ENCODE results near the gene SEMA4D.

The SEMA4D gene

DNA sequence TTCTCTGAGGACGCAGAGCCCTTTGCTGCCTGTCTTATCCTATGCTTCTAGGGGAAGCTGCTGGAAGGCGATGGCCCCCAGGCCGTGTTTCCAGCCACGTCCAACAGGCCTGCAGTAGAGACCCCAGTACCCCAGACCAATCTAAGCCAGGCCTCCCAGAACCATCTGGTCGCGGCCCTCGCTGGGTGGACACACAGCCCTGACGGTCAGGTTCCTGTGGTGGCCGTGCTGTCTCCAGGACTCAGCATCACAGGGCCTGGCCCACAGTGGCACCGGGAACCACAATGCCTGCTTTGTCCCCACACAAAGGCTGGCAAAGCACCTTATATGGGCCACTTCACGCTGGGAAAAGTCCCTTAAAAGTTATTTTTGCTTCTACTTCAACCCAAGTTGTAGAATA lies 44.5 kb downstream of the SEMA4D start:
- no peak overlapping the region for H2AK5ac ChIP-seq (ENCODE audit: low read length)
- no peak overlapping the region for H4K5ac ChIP-seq (ENCODE audit: low read length)
- H3K4me2 ChIP-seq (ENCODE audit: low read length): no peak overlapping the region
- no peaks in the 10 kb centered on the region for H3K27me3 ChIP-seq (ENCODE audit: insufficient read depth, low read length, poor library complexity)
- no peak overlapping the region for H3K9ac ChIP-seq (ENCODE audit: low read length)
- no peak overlapping the region for H2BK120ac ChIP-seq (ENCODE audit: low read depth, low read length)
- no peak overlapping the region for H2BK15ac ChIP-seq (replicated peaks; ENCODE audit: low read depth)
- peaks cover 3% of the 10 kb centered on the region for H3K79me1 ChIP-seq (ENCODE audit: low read length)
- peaks cover 2% of the 10 kb centered on the region for H3K79me2 ChIP-seq (ENCODE audit: control insufficient read depth, insufficient read depth, low read length)
- no peaks in the 10 kb centered on the region for H3K36me3 ChIP-seq (ENCODE audit: control insufficient read depth, insufficient read depth, low read length)
- no peak overlapping the region for H4K8ac ChIP-seq (ENCODE audit: low read depth, low read length)
- no peak overlapping the region for H3K4ac ChIP-seq (ENCODE audit: low read depth, low read length)
- no peak overlapping the region for H3K56ac ChIP-seq (ENCODE audit: low read length)
- H3K27ac ChIP-seq (ENCODE audit: low read depth, low read length): no peak overlapping the region
- H3K23ac ChIP-seq (ENCODE audit: low read length): no peak overlapping the region
- no peaks in the 10 kb centered on the region for H3K4me1 ChIP-seq (ENCODE audit: control insufficient read depth, low read depth, low read length)
- H3K18ac ChIP-seq (ENCODE audit: low read length): no peak overlapping the region
- H2BK5ac ChIP-seq (ENCODE audit: low read length): no peak overlapping the region
- no peak for DNase-seq
- no peak overlapping the region for H3K4me3 ChIP-seq (ENCODE audit: low read length)
- WGBS (ENCODE audit: extremely low coverage, insufficient coverage, low lambda C conversion rate): no CpG with 5 or more reads among the region's 11 CpGs

DNA sequence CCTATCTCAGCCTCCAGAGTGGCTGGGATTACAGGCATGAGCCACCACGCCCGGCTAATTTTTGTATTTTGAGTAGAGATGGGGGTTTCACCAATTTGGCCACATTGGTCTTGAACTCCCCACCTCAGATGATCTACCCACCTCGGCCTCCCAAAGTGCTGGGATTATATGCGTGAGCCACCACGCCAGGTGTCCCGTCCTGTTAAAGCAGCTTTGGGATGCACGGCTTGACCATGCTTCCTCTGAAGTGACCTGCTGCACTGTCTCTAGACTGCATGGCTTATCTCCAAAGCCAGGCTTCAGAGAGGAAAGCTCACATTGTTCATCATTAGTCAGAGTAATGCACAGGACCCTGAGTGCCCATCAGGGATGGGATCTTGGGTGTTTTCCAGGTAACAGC lies 45.4 kb downstream of the SEMA4D start:
- H3K4me2 ChIP-seq (ENCODE audit: low read length): no peak overlapping the region
- no peak overlapping the region for H3K4ac ChIP-seq (ENCODE audit: low read depth, low read length)
- WGBS (ENCODE audit: extremely low coverage, insufficient coverage, low lambda C conversion rate): no CpG with 5 or more reads among the region's 7 CpGs
- no peak overlapping the region for H3K23ac ChIP-seq (ENCODE audit: low read length)
- no peak overlapping the region for H3K4me3 ChIP-seq (ENCODE audit: low read length)
- no peaks in the 10 kb centered on the region for H3K27me3 ChIP-seq (ENCODE audit: insufficient read depth, low read length, poor library complexity)
- no peak overlapping the region for H3K27ac ChIP-seq (ENCODE audit: low read depth, low read length)
- H3K9ac ChIP-seq (ENCODE audit: low read length): no peak overlapping the region
- no peak for DNase-seq
- H3K79me1 ChIP-seq (ENCODE audit: low read length): no peaks in the 10 kb centered on the region
- no peak overlapping the region for H3K56ac ChIP-seq (ENCODE audit: low read length)
- no peak overlapping the region for H2BK120ac ChIP-seq (ENCODE audit: low read depth, low read length)
- no peak overlapping the region for H3K18ac ChIP-seq (ENCODE audit: low read length)
- H2BK5ac ChIP-seq (ENCODE audit: low read length): no peak overlapping the region
- H3K4me1 ChIP-seq (ENCODE audit: control insufficient read depth, low read depth, low read length): no peaks in the 10 kb centered on the region
- H4K8ac ChIP-seq (ENCODE audit: low read depth, low read length): no peak overlapping the region
- no peak overlapping the region for H2BK15ac ChIP-seq (replicated peaks; ENCODE audit: low read depth)
- H2AK5ac ChIP-seq (ENCODE audit: low read length): no peak overlapping the region
- no peaks in the 10 kb centered on the region for H3K36me3 ChIP-seq (ENCODE audit: control insufficient read depth, insufficient read depth, low read length)
- H4K5ac ChIP-seq (ENCODE audit: low read length): no peak overlapping the region
- no peaks in the 10 kb centered on the region for H3K79me2 ChIP-seq (ENCODE audit: control insufficient read depth, insufficient read depth, low read length)

DNA sequence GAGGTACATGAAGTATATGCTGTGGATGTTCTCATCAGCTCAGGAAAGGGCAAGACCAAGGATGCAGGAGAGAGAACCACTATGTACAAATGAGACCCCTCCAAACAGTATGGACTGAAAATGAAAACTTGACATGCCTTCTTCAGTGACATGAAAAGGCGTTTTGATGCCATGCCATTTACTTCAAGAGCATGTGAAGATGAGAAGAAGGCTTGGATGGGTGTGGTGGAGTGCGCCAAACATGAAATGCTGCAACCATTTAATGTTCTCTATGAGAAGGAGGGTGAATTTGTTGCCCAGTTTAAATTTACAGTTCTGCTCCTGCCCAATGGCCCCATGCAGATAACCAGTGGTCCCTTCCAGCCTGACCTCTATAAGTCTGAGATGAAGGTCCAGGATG lies 47.7 kb downstream of the SEMA4D start:
- no CpG with 5 or more reads among the region's 2 CpGs for WGBS (ENCODE audit: extremely low coverage, insufficient coverage, low lambda C conversion rate)

GRCh38 chr9:89449261-89449671 lies 48.6 kb downstream of the SEMA4D start:
- no peak overlapping the region for H4K8ac ChIP-seq (ENCODE audit: low read depth, low read length)
- no peak overlapping the region for H2BK15ac ChIP-seq (replicated peaks; ENCODE audit: low read depth)
- H3K79me2 ChIP-seq (ENCODE audit: control insufficient read depth, insufficient read depth, low read length): no peaks in the 10 kb centered on the region
- no peaks in the 10 kb centered on the region for H3K27me3 ChIP-seq (ENCODE audit: insufficient read depth, low read length, poor library complexity)
- no peaks in the 10 kb centered on the region for H3K79me1 ChIP-seq (ENCODE audit: low read length)
- no peak overlapping the region for H3K56ac ChIP-seq (ENCODE audit: low read length)
- no peak for DNase-seq
- H4K5ac ChIP-seq (ENCODE audit: low read length): no peak overlapping the region
- no peaks in the 10 kb centered on the region for H3K4me1 ChIP-seq (ENCODE audit: control insufficient read depth, low read depth, low read length)
- no peak overlapping the region for H2AK5ac ChIP-seq (ENCODE audit: low read length)
- no peak overlapping the region for H3K9ac ChIP-seq (ENCODE audit: low read length)
- no peak overlapping the region for H3K4me2 ChIP-seq (ENCODE audit: low read length)
- no CpG with 5 or more reads among the region's 17 CpGs for WGBS (ENCODE audit: extremely low coverage, insufficient coverage, low lambda C conversion rate)
- H2BK5ac ChIP-seq (ENCODE audit: low read length): no peak overlapping the region
- no peak overlapping the region for H3K23ac ChIP-seq (ENCODE audit: low read length)
- no peak overlapping the region for H2BK120ac ChIP-seq (ENCODE audit: low read depth, low read length)
- no peak overlapping the region for H3K4ac ChIP-seq (ENCODE audit: low read depth, low read length)
- no peak overlapping the region for H3K4me3 ChIP-seq (ENCODE audit: low read length)
- no peak overlapping the region for H3K27ac ChIP-seq (ENCODE audit: low read depth, low read length)
- H3K36me3 ChIP-seq (ENCODE audit: control insufficient read depth, insufficient read depth, low read length): no peaks in the 10 kb centered on the region
- H3K18ac ChIP-seq (ENCODE audit: low read length): no peak overlapping the region

More for the DNA sequence above, 47.7 kb downstream of the SEMA4D start:
- no peak overlapping the region for H3K4me2 ChIP-seq (ENCODE audit: low read length)
- H2AK5ac ChIP-seq (ENCODE audit: low read length): no peak overlapping the region
- no peak overlapping the region for H2BK15ac ChIP-seq (replicated peaks; ENCODE audit: low read depth)
- no peaks in the 10 kb centered on the region for H3K4me1 ChIP-seq (ENCODE audit: control insufficient read depth, low read depth, low read length)
- no peaks in the 10 kb centered on the region for H3K36me3 ChIP-seq (ENCODE audit: control insufficient read depth, insufficient read depth, low read length)
- H3K79me2 ChIP-seq (ENCODE audit: control insufficient read depth, insufficient read depth, low read length): no peaks in the 10 kb centered on the region
- H2BK120ac ChIP-seq (ENCODE audit: low read depth, low read length): no peak overlapping the region
- no peak overlapping the region for H4K8ac ChIP-seq (ENCODE audit: low read depth, low read length)
- H3K4ac ChIP-seq (ENCODE audit: low read depth, low read length): no peak overlapping the region
- no peak overlapping the region for H3K56ac ChIP-seq (ENCODE audit: low read length)
- H3K18ac ChIP-seq (ENCODE audit: low read length): no peak overlapping the region
- no peak overlapping the region for H2BK5ac ChIP-seq (ENCODE audit: low read length)
- H3K79me1 ChIP-seq (ENCODE audit: low read length): no peaks in the 10 kb centered on the region
- no peak overlapping the region for H3K27ac ChIP-seq (ENCODE audit: low read depth, low read length)
- H3K9ac ChIP-seq (ENCODE audit: low read length): no peak overlapping the region
- no peak overlapping the region for H3K23ac ChIP-seq (ENCODE audit: low read length)
- no peaks in the 10 kb centered on the region for H3K27me3 ChIP-seq (ENCODE audit: insufficient read depth, low read length, poor library complexity)
- H3K4me3 ChIP-seq (ENCODE audit: low read length): no peak overlapping the region
- DNase-seq: no peak
- no peak overlapping the region for H4K5ac ChIP-seq (ENCODE audit: low read length)

GRCh38 chr9:89448821-89449220 lies 49.1 kb downstream of the SEMA4D start:
- no peak for DNase-seq
- no peak overlapping the region for H3K56ac ChIP-seq (ENCODE audit: low read length)
- no CpG with 5 or more reads among the region's 8 CpGs for WGBS (ENCODE audit: extremely low coverage, insufficient coverage, low lambda C conversion rate)

DNA sequence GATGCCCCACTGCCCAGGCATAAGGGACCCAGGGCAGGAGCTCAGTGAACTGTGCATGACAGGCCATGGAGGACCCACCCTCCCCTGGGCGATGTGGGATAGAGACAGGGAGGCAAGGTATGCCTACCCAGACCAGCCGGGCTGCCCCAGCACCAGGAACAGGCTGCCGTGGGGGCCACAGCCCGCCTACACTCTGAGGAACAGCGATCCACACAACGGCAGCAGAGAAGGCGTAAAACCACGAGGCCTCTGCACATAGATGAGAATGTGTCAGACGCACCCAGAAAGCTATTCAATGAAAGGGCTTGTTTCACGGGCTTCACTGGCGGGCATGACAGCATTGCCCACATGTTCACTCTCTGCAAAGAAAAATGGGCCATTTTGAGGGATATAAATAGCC lies 49.5 kb downstream of the SEMA4D start:
- Histone ChIP-seq H2BK15ac (replicated peaks; ENCODE audit: low read depth) (no peak overlapping the region), H3K4me3 (ENCODE audit: low read length) (no peak overlapping the region), H3K18ac (ENCODE audit: low read length) (no peak overlapping the region), H4K5ac (ENCODE audit: low read length) (no peak overlapping the region), H3K27ac (ENCODE audit: low read depth, low read length) (no peak overlapping the region), H3K36me3 (ENCODE audit: control insufficient read depth, insufficient read depth, low read length) (no peaks in the 10 kb centered on the region), H3K27me3 (ENCODE audit: insufficient read depth, low read length, poor library complexity) (no peaks in the 10 kb centered on the region), H3K79me2 (ENCODE audit: control insufficient read depth, insufficient read depth, low read length) (no peaks in the 10 kb centered on the region), H3K23ac (ENCODE audit: low read length) (no peak overlapping the region), H4K8ac (ENCODE audit: low read depth, low read length) (no peak overlapping the region), H2AK5ac (ENCODE audit: low read length) (no peak overlapping the region), H3K4ac (ENCODE audit: low read depth, low read length) (no peak overlapping the region), H3K56ac (ENCODE audit: low read length) (no peak overlapping the region), H2BK120ac (ENCODE audit: low read depth, low read length) (no peak overlapping the region), H3K4me1 (ENCODE audit: control insufficient read depth, low read depth, low read length) (no peaks in the 10 kb centered on the region), H2BK5ac (ENCODE audit: low read length) (no peak overlapping the region), H3K79me1 (ENCODE audit: low read length) (no peaks in the 10 kb centered on the region), H3K9ac (ENCODE audit: low read length) (no peak overlapping the region), H3K4me2 (ENCODE audit: low read length) (no peak overlapping the region)
- no peak for DNase-seq
- no CpG with 5 or more reads among the region's 11 CpGs for WGBS (ENCODE audit: extremely low coverage, insufficient coverage, low lambda C conversion rate)

More at GRCh38 chr9:89448821-89449220, 49.1 kb downstream of the SEMA4D start:
- no peak overlapping the region for H2AK5ac ChIP-seq (ENCODE audit: low read length)
- no peaks in the 10 kb centered on the region for H3K4me1 ChIP-seq (ENCODE audit: control insufficient read depth, low read depth, low read length)
- no peak overlapping the region for H4K8ac ChIP-seq (ENCODE audit: low read depth, low read length)
- no peak overlapping the region for H3K27ac ChIP-seq (ENCODE audit: low read depth, low read length)
- no peak overlapping the region for H2BK15ac ChIP-seq (replicated peaks; ENCODE audit: low read depth)
- H3K79me1 ChIP-seq (ENCODE audit: low read length): no peaks in the 10 kb centered on the region
- no peak overlapping the region for H2BK5ac ChIP-seq (ENCODE audit: low read length)
- H3K18ac ChIP-seq (ENCODE audit: low read length): no peak overlapping the region
- H3K9ac ChIP-seq (ENCODE audit: low read length): no peak overlapping the region
- no peak overlapping the region for H3K4ac ChIP-seq (ENCODE audit: low read depth, low read length)
- H4K5ac ChIP-seq (ENCODE audit: low read length): no peak overlapping the region
- no peaks in the 10 kb centered on the region for H3K27me3 ChIP-seq (ENCODE audit: insufficient read depth, low read length, poor library complexity)
- no peak overlapping the region for H3K4me3 ChIP-seq (ENCODE audit: low read length)
- H3K23ac ChIP-seq (ENCODE audit: low read length): no peak overlapping the region
- no peaks in the 10 kb centered on the region for H3K79me2 ChIP-seq (ENCODE audit: control insufficient read depth, insufficient read depth, low read length)
- H3K4me2 ChIP-seq (ENCODE audit: low read length): no peak overlapping the region
- no peaks in the 10 kb centered on the region for H3K36me3 ChIP-seq (ENCODE audit: control insufficient read depth, insufficient read depth, low read length)
- H2BK120ac ChIP-seq (ENCODE audit: low read depth, low read length): no peak overlapping the region

All from mesendoderm (in vitro differentiated cells).